ENCODE data around the gene RFTN1.
"Not testable (repeated sequence)": the region's sequence is repeated elsewhere in the genome, so short reads cannot be mapped to it uniquely, and the experiment has no call there.

RFTN1 gene

DNA sequence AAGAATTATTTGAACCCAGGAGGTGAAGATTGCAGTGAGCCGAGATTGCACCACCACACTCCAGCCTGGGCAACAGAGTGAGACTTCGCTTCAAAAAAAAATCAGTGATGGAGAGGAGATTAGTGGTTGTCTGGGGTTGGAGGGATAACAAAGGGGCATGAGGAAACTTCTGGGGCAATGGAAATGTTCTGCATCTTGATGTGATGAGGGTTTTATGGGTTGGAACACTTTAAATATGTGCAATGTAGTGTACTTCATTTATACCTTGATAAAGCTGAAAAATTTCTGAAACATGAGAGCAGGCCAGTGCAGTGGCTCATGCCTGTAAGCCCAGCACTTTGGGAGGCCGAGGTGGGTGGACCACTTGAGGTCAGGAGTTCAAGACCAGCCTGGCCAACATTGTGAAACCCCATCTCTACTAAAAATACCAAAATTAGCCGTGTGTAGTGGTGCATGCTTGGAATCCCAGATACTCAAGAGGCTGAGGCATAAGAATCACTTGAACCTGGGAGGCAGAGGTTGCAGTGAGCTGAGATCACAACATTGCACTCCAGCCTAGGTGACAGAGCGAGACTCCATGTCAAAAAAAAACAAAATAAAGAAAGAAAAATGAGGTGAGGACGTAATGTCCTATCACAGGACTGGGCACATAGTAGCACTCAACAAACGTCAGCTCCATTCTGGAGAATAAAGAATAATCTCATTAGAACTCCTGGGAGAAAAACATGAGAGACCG, 24.0 kb downstream of the RFTN1 start:
- in situ Hi-C loops (cut with MboI; ENCODE audit: low sequenced_read_pairs): not testable (repeated sequence)

DNA sequence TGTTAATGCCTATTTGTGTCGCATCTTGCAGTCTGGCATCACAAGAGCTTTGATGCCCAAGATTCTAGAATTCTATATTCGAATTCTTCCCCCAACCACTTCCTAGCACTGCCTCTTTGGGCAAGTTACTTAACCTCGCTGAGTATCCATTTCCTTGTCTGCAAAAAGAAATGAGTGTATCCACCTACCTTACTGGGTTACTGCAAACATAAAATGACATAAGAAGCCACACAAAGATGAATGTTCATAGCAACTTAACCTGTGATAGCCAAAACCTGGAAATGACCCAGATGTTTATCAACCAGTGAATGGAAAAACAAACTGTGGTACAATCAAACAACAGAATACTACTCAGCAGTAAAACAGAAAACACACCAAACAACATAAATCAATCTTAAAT, 24.9 kb downstream of the RFTN1 start:
- in situ Hi-C loops (cut with MboI; ENCODE audit: low sequenced_read_pairs): no loop called here

DNA sequence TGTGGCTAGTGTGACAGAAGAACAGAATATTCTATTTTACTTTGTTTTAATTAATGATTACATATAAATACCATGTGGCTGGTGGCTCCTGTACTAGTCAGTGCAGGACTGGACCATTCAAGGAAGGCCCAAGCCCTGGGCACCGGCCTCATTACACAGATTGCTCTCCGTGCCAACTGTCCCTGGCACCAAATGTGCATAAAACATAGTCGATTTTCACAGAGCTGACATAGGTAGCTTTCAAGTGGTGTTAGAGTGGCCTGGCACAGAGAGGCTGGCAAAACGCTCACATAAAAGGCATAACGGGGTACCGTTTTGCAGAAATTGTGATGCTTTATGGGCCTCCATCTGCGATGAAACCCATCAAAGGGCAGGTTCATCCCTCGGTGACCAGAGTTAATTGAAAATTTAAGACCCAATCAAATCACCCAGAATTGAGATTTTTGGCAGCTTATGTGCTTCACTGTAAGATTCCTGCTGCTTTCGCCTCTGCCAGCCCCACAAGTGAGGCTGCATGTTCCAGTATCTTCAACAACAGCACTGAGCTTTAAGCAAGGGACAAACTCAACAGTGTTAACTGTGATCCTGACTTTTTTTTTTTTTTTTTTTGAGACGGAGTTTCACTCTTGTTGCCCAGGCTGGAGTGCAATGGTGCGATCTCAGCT, 25.9 kb downstream of the RFTN1 start:
- in situ Hi-C loops (cut with MboI; ENCODE audit: low sequenced_read_pairs): no loop called here

- in situ Hi-C loops (cut with MboI; ENCODE audit: low sequenced_read_pairs): no loop called here
Measured at GRCh38 chr3:16486951-16487480, 26.5 kb downstream of the RFTN1 start.

GRCh38 chr3:16486201-16486600, 27.3 kb downstream of the RFTN1 start:
- in situ Hi-C loops (cut with MboI; ENCODE audit: low sequenced_read_pairs): no loop called here

GRCh38 chr3:16485395-16485992, 28.0 kb downstream of the RFTN1 start:
- in situ Hi-C loops (cut with MboI; ENCODE audit: low sequenced_read_pairs): no loop called here

- in situ Hi-C loops (cut with MboI; ENCODE audit: low sequenced_read_pairs): no loop called here
Measured at GRCh38 chr3:16484984-16485383, 28.5 kb downstream of the RFTN1 start.

DNA sequence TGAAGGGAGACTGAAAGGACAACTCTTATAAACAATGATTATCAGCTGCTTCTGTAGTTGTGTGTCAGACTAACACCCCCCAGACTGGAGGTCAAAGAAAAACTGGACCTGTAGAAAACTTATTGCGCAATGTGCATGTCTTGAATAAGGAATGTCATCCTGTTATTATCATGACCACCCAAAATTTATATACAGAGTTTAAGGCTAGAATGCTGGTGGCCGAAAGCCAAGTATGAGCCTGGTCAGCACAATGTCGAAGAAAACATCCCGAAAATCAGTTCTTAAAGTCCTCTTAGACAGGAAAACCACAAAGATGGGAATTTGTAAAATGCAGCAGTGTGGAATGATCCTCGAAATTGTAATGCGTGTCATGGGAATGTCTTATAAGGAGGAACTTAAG, 29.3 kb downstream of the RFTN1 start:
- in situ Hi-C loops (cut with MboI; ENCODE audit: low sequenced_read_pairs): no loop called here

GRCh38 chr3:16482770-16483531, 30.5 kb downstream of the RFTN1 start:
- in situ Hi-C loops (cut with MboI; ENCODE audit: low sequenced_read_pairs): no loop called here

DNA sequence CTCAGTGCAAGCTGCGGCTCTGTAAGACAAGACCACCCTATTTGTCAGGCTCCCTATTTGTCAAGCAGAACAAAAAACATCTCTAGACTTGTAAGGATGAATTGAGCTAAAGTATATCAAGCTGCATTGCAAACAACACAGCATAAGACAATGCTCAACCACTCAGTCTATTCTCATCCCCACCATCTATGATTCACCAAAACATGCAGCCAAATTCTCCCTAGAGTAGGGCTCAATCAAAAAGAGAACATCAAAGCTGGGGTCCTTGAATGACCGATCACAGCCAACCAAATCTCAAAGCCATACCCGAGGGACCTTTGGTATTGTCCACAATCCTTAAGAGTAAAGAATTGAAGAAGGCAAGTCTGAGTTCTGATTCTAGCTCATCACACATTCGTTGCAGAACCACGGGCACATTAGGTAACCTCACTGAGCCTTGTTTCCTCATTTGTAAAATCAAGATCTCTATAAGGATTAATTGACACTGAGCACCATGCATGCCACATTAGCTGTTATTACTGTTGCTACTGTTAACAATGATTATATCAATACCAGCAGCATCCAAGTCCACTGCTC, 31.2 kb downstream of the RFTN1 start:
- in situ Hi-C loops (cut with MboI; ENCODE audit: low sequenced_read_pairs): no loop called here

DNA sequence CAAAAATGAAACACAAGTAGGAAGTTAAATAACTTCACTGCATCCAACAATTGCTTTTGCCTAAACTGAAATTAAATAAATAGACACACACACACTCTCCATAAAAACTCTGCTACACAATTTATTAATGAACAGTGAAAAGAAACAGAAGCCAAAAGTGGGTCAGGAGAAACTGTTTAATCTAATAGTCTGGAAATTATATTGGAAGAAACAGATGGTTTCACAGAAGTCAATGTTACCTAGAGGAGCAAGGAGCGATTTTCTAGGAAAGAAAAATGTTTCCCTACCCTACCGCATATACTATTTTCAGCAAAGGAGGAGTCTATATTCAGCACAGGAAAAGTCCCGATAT, 32.0 kb downstream of the RFTN1 start:
- in situ Hi-C loops (cut with MboI; ENCODE audit: low sequenced_read_pairs): no loop called here

DNA sequence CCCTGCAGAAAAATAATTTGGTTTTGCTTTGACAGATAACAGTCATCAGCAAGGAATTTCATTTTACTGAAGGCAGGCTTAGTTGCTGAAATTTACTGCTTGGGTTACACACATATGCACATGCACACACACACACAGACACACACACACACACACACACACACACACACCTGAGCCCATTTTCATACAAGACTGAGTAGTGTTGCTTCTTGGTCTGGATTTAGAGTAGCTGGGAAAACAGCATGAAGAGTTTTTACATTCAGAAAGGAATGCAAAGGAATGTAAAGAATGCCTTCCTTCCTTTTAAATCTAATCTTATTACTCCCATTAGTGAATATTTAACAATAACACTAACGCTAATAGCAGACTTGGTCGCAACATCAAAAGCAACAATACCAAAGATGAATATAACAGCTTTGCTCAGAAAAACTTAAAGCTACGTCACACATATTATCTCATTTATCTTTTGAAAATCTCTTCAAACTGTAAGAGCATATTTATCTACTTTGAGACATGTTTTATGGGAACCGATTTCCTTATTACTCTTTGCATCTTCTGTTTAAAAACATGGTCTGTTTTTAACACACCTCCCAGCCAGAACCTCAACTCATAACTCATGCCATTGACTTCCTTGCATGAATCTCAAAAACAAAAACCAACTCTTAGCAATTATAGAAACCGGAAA, 32.5 kb downstream of the RFTN1 start:
- in situ Hi-C loops (cut with MboI; ENCODE audit: low sequenced_read_pairs): no loop called here

DNA sequence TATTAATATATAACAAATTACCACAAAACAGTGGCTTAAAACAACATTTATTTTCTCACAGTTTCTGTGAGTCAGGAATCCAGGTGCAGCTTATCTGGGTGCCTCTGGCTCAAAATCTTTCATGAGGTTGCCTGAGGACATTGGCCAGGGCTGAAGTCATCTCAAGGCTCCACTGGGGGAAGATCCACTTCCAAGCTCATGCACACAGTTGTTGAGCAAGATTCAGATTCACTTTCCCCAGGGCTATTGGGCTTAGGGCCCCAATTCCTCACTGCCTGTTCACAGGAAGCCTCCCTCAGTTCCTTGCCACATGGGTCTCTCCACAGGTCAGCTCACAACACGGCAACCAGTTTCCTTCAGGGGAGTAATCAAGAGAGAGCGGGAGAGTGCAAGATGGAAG, 35.0 kb downstream of the RFTN1 start:
- in situ Hi-C loops (cut with MboI; ENCODE audit: low sequenced_read_pairs): no loop called here

- in situ Hi-C loops (cut with MboI; ENCODE audit: low sequenced_read_pairs): no loop called here
Measured at GRCh38 chr3:16477521-16477920, 36.0 kb downstream of the RFTN1 start.

DNA sequence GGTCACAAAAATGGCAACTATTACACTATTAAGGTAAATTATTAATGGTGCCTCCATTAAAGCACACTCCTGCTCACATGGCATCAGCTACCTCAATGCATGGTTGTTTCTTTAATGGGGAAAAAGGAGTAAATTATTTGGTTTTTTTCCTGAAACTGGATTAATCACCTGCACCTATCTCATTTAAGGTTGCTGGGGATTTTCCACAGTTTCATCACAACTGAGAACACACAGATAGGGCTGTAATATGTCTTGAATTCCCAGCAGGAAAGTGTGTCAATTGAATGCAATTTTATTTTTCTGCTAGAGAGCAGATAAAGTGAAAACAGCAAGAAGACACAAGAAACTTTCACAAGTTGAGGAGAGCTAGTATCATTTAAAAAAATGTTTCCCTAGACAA, 36.4 kb downstream of the RFTN1 start:
- in situ Hi-C loops (cut with MboI; ENCODE audit: low sequenced_read_pairs): no loop called here

DNA sequence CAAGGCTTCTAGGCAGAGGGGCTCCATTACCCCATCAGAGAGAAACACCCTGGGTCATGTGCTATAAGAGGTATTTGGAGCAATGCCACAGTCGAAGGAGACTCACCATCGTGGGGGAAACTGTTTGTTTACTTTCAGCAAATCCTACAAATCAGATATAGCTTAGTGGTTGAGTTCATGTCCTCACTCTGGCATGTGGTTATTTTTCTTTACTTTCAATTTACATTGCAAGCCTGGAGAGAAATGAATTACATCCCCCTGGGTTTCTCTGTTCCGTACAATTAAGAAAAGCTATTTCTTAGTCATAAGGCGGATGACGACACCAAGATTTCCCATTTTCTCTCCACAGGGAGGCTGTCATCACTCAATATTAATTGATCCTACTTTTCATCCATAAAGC, 36.9 kb downstream of the RFTN1 start:
- in situ Hi-C loops (cut with MboI; ENCODE audit: low sequenced_read_pairs): no loop called here

- in situ Hi-C loops (cut with MboI; ENCODE audit: low sequenced_read_pairs): no loop called here
Measured at GRCh38 chr3:16475766-16476165, 37.7 kb downstream of the RFTN1 start.

DNA sequence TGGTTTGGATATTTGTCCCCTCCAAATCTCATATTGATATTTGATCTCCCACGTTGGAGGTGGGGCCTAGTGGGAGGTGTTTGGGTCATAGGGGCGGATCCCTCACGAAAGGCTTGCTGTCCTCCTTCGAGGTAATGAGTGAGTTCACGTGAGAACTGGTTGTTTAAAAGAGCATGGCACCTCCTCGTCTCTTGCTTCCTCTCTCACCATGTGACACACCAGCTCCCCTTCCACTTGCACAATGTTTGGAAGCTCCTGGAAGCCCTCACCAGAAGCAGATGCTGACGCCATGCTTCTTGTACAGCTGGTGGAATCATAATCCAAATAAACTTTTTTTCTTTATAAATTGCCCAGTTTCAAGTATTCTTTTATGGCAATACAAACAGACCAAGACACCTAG, 38.6 kb downstream of the RFTN1 start:
- in situ Hi-C loops (cut with MboI; ENCODE audit: low sequenced_read_pairs): no loop called here

GRCh38 chr3:16474216-16474615, 39.3 kb downstream of the RFTN1 start:
- in situ Hi-C loops (cut with MboI; ENCODE audit: low sequenced_read_pairs): no loop called here

DNA sequence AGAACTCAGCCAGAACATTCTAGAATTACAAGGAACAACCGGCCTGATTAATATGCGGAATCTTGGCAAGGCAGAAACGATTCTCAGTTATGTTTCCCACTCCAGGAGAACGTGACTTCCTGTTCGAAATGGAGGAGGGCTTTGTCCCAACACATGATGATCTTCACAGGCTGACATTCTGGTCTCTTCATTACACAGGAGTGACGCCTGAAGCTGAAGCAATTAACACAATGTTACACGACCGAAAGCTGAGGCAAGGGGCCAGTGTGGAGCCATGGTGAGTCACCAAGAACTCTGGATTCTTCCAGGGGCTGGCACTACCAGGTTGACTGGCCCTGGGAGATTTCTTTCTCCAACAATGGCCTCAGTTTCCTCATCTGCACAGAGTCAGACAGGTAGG, 40.9 kb downstream of the RFTN1 start:
- in situ Hi-C loops (cut with MboI; ENCODE audit: low sequenced_read_pairs): no loop called here

DNA sequence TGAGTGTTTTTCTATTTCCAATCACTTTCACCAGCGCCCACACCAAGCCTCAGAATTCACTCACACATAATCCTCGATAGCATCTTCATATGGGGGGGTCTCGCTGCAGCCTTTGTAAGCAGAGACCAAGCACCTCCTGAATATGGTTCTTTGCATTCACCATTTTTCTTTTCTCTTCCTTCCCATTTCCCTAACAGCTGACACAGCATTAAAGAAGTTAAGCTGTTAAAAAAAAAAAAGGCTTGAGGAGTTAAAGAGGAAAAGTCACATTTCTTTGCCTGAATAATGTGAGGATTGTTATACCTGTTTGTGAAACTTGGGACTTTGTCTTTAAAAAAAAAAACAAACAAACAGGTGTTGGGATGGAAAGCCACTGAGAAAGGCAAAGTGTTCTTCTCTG, 41.6 kb downstream of the RFTN1 start:
- in situ Hi-C loops (cut with MboI; ENCODE audit: low sequenced_read_pairs): no loop called here
